ENCODE data around the gene SLC25A2.
A peak's percentile ranks its signal among the peaks of the same experiment; 100 is the strongest.
"Not testable (repeated sequence)": the region's sequence is repeated elsewhere in the genome, so short reads cannot be mapped to it uniquely, and the experiment has no call there.

Gene SLC25A2

DNA sequence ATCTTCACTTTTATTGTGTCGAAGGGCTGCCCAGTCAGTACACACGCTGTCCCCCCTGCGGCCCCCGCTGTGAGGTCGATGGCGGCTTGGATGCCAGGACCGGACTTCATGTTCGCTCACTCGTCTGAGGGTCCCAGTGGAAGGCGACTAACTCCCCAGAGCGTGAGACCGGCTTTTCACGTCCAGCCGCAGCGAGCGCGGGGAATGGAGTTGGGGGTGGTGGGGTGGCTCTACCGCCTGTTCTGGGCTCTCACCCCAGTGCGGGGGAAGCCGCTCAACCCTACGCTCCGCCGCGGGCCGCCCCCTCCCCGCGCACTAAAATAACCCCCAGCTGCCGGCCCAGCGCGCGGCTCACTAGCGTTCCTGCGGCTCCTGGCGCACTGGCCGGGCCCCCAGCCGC is at the start of gene SLC25A2:
SLC25A2 (minus strand) TSS at position 294 of the 400 bp plus-strand sequence; CDS start at position 110, 184 bp downstream.
- DNase-seq (ENCODE audit: low read depth): no peak
- no peak within 1 kb of the TSS for H3K4me3 ChIP-seq (ENCODE audit: low read depth, low read length)
- no peak for TF ChIP-seq CTCF (IDR thresholded peaks at IDR 0.05; ENCODE audit: insufficient read depth, low read depth, low read length, missing control alignments)

GRCh38 chr5:141351591-141351990 is 47.7 kb upstream of the SLC25A2 start:
- DNase-seq (ENCODE audit: low read depth): no peak
- TF ChIP-seq CTCF (IDR thresholded peaks at IDR 0.05; ENCODE audit: insufficient read depth, low read depth, low read length, missing control alignments): no peak
- no peak overlapping the region for H3K4me3 ChIP-seq (ENCODE audit: low read depth, low read length)

DNA sequence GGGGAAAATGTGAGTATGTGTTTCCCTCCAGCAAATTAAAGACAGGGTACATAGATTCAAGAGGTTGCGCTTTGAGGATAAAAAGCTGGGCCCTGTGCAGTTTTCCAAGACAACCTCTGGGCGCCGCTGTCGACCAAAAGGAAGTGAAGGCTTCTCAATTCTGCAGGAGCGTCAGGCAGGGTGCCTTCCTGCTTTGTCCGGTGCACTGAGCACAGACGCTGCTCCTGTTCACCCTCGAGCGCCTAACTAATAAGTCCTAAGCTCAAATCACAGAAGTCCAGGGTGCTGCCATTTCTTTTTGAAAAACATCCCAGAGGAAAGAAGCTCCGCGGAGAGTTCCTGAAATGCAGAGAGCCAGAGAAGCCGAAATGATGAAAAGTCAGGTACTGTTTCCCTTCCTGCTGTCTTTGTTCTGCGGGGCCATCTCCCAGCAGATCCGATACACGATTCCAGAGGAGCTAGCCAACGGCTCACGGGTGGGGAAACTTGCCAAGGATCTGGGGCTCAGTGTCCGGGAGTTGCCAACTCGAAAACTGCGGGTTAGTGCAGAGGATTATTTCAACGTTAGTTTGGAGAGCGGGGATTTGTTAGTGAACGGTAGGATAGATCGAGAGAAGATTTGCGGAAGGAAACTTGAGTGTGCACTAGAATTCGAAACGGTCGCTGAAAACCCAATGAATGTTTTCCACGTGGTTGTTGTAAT is 46.2 kb upstream of the SLC25A2 start, which contains the start of gene PCDHGB1:
PCDHGB1 (plus strand) TSS at position 183 of the 703 bp plus-strand sequence; CDS start at position 345, 162 bp downstream.
- peak; percentile 73 for DNase-seq (ENCODE audit: low read depth)
- H3K4me3 ChIP-seq (ENCODE audit: low read depth, low read length): peak within 1 kb of the TSS; percentile 21
- peak; percentile 55 for TF ChIP-seq CTCF (IDR thresholded peaks at IDR 0.05; ENCODE audit: insufficient read depth, low read depth, low read length, missing control alignments)

DNA sequence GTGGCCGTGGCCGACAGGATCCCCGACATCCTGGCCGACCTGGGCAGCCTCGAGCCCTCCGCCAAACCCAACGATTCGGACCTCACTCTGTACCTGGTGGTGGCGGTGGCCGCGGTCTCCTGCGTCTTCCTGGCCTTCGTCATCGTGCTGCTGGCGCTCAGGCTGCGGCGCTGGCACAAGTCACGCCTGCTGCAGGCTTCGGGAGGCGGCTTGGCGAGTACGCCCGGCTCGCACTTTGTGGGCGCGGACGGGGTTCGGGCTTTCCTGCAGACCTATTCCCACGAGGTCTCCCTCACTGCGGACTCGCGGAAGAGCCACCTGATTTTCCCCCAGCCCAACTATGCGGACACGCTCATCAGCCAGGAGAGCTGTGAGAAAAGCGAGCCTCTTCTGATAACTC is 42.2 kb upstream of the SLC25A2 start:
- not testable (repeated sequence) for DNase-seq (ENCODE audit: low read depth)

GRCh38 chr5:141345327-141345726 is 41.5 kb upstream of the SLC25A2 start:
- no peak for DNase-seq (ENCODE audit: low read depth)
- H3K4me3 ChIP-seq (ENCODE audit: low read depth, low read length): no peak overlapping the region
- no peak for TF ChIP-seq CTCF (IDR thresholded peaks at IDR 0.05; ENCODE audit: insufficient read depth, low read depth, low read length, missing control alignments)

More for the DNA sequence above, 42.2 kb upstream of the SLC25A2 start:
- H3K4me3 ChIP-seq (ENCODE audit: low read depth, low read length): not testable (repeated sequence)

- TF ChIP-seq CTCF (IDR thresholded peaks at IDR 0.05; ENCODE audit: insufficient read depth, low read depth, low read length, missing control alignments): no peak
- DNase-seq (ENCODE audit: low read depth): no peak
- H3K4me3 ChIP-seq (ENCODE audit: low read depth, low read length): no peak overlapping the region
Observed at GRCh38 chr5:141343953-141344463, 40.2 kb upstream of the SLC25A2 start.

- H3K4me3 ChIP-seq (ENCODE audit: low read depth, low read length): no peak within 1 kb of the TSS
Observed at GRCh38 chr5:141343242-141343952, 39.5 kb upstream of the SLC25A2 start, which contains the start of gene PCDHGA3. Gene PCDHGA3, plus strand, starts transcription at chr5:141343829. Its CDS starts 205 bp downstream, at chr5:141344034.

More at GRCh38 chr5:141343242-141343952, 39.5 kb upstream of the SLC25A2 start, which contains the start of gene PCDHGA3:
- no peak for TF ChIP-seq CTCF (IDR thresholded peaks at IDR 0.05; ENCODE audit: insufficient read depth, low read depth, low read length, missing control alignments)
- peak; percentile 21 for DNase-seq (ENCODE audit: low read depth)

Measured in GM12865 (cell line).